Stimulated activated CD8-positive, alpha-beta memory T cell treated with anti-CD3 and anti-CD28 coated beads, Interleukin-12 subunit alpha, Interleukin-12 subunit beta, amount 100 ng/mL, for 24 hours (primary cell): Measurements from ENCODE around the gene MAP2K3.
"Not testable (repeated sequence)": the region's sequence is repeated elsewhere in the genome, so short reads cannot be mapped to it uniquely, and the experiment has no call there.

Experiments used
- DNase-seq: peaks from one replicate; pipeline ENCODE4 v3.0.0-alpha.2; 2020; ENCODE audit errors: extremely low read depth

MAP2K3 gene

DNA sequence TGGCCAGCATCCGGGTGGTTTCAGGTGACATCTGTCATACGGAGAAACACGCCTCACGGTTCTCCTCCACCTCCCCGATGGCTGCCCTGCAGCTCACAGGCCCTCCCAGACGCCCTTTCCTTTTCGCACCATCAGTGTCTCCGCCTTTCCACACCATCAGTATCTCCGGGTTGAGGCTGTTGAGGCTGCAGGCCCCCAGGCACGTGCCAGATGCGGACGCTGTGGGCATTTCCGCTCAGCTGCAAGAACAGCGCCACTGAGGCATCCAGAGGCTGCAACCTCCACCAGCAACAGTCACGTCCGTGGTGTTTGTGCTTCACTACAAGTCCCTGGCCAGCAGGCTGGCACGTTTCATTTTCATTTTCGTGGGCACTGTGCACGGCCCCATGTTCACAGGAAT, 66.0 kb downstream of the MAP2K3 start:
- not testable (repeated sequence) for DNase-seq

DNA sequence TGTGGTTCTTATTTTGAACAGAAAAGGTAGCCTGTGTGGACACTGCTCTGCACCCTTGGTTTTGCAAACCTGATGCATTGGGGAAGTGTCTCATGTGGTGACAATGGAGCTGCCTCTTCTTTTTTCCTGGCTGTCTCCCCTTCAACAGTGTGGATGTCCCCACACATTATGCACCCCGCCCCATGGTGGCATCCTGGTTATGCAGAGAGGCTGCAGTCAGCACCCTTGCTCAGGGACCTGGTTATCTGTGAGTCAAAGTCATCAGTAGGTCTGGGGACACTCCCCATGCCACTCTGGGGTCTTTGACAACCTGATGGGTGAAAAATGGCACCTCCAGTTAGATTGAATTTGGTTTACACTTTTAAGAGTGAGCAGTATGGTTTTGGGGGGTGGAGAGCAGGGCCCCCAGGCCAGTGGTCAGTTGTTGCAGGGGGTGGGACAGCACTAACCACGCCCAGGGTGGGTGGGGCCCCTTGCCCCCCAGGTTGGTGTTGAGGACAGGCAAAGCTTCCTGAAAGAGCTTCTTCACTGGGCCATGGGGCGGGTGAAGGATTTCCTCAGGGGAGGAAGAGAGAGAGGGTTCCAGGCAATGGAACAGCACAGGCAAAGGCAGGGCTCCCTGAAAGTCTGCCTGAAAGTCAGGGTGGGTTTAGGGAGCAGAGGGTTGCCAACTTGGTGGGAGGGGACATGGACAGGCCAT, 67.0 kb downstream of the MAP2K3 start:
- no peak for DNase-seq

DNA sequence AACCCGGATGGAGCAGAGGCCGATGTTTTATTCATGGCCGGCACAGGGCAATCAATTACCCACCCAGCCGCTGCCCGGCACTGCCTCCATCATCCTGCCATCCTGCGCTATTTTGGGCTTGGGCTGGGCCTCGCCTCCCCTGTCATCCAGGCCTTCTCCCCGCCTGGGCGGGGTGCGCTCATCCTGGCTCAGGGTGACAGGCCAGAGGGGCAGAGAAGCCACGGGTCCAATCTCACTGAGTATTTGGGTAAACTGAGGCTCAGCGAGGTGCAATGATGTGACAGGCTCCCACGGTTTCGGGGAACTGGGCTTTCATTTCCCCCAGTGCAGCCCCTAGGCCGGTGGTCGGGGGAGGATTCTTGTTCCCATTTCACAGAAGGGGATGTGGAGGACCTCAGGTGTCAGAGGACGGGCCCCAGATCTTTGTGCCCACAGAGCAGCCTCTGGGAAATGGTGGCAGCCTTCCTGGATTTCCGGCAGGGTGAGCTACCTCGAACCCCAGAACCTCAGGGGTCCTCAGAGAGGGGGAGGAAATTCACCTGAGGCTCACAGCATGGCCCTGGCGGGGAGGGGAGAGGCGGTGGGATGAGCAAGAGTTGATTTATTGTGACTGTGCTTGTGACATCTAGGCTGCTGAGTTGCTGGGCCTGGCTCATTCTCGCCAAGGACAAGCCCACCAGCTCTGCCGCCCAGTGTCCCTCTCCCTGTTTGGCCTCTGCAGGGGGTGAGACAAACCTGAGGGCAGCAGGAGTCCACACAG, 67.9 kb downstream of the MAP2K3 start:
- no peak for DNase-seq

DNA sequence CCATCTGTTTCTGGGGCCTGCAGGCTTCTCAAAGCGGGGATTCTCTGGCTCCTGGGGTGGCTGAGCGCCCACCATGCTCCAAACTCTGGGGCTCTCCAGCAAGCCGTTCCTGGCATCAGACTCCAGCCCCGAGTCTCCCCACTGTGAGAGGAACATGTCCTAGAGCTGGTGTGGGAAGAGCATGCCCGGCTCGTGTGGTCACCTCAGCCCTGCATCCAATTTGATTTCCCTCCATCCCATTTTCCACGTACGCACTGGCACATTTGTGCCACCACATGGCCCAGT, 68.4 kb downstream of the MAP2K3 start:
- DNase-seq, result no peak

DNA sequence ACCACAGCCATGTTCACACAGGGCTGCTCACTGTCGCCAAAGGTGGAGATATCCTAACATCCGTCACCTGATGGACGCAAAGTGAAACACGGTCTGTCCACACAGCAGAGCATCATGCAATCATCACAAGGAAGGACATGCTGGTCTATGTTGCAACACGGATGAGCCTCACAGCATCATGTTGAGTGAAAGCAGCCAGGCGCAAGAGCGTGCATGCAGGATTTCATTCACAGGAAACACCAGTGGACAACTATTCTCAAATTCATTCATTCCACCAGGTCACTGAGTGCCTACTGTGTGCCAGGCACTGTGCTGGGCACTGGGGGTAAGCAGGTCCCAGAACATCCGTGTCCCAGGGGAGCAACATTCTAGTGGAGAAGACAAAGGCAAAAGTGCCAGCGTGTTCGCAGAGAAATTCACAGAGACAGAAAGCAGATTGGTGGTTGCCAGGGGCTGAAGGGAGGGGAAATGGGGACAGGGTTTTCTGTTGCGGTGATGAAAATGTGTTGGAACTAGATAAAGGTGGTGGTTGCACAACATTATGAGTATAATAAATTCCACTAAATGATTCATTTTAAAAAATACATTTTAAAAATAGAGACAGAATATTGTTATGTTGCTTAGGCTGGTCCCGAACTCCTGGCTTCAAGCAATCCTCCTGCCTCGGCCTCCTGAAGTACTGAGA, 69.0 kb downstream of the MAP2K3 start:
- DNase-seq, result no peak

DNA sequence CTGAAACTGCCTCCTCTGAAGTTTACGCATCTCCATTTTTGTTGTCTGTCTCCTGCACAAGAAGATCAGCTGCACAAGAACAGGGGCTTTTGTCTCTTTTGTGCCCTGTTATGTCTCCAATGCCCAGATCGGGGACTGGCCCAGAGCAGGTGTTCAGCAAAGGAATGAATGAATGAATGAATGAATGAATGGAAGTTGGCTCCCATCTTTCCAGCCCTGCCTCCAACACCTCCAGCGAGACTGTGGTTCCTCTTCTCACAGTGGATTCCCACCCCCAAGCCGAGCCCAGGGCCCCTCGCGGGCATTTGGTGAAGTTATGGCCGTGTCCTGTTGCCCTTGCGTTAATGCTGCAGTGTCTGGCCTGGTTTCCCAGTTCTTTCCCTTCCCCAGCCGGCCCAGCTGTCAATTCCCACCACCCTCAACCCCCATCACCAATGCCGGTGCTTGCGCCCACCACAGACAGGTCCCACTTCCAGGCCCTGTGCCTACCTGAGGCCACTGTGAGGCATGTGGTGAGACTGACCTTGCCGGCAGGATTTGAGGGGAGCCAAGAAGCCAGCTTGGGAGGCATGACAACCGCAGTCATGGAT, 70.4 kb downstream of the MAP2K3 start:
- no peak for DNase-seq

DNA sequence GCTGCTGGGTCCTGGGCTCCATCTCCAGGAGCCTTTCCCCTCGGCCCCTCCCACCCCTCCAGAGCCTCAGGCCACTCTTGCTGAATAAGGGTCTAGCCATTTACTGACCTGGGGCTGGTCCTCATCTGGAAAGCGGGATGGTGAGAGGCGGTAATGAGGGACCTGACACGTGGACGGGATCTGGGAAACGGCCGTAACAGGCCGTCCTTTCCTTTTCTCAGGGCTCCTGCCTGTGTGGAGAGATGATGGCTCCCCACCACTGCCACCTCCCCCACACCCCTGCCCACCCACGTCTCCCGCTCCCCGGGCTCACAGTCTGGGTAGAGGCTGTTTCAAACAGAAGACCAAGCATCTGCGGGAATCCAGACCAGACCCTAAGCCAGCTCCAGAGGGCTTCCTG, 71.1 kb downstream of the MAP2K3 start:
- no peak for DNase-seq

DNA sequence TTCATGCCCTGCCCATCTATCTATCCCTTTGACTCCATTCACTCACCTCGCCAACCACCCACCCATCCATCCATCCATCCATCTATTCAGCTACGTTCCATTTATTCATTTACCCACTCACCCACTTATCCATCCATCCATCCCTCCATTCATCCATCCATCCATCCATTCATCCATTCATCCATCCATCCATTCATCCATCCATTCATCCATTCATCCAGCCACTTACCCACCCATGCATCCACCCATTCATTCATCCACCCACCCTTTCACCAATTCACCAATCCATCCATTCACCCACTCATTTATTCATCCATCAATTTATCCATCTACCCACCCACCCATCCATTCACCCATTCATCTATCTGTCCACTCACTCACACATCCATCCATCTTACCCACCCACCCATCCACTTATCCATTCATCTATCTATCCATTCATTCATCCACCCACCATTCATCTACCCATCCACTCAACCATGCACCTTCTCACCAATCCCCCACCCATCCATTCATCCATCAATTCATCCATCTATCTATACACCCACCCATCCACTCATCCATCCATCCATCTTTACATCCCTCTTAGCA, 72.1 kb downstream of the MAP2K3 start:
- DNase-seq, result no peak

DNA sequence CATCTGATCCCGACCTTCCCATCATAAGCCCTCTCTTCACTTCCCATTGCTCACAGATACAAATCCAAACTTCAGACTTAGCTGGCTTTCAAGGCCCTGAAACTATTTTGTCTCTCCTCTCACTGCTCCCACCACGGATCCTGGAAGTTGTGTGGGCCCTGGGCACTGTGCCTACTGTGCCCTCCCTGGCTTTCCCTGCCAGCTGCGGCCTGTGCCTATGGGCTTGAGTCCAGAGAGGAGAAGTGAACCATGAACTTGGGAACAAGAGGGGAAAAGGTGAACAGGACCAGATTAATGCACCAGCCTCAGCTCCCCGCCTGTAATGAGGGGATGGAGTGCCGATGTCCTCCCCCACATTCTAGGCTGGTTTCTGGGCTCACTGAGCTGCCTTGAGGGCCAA, 72.8 kb downstream of the MAP2K3 start:
- no peak for DNase-seq

DNA sequence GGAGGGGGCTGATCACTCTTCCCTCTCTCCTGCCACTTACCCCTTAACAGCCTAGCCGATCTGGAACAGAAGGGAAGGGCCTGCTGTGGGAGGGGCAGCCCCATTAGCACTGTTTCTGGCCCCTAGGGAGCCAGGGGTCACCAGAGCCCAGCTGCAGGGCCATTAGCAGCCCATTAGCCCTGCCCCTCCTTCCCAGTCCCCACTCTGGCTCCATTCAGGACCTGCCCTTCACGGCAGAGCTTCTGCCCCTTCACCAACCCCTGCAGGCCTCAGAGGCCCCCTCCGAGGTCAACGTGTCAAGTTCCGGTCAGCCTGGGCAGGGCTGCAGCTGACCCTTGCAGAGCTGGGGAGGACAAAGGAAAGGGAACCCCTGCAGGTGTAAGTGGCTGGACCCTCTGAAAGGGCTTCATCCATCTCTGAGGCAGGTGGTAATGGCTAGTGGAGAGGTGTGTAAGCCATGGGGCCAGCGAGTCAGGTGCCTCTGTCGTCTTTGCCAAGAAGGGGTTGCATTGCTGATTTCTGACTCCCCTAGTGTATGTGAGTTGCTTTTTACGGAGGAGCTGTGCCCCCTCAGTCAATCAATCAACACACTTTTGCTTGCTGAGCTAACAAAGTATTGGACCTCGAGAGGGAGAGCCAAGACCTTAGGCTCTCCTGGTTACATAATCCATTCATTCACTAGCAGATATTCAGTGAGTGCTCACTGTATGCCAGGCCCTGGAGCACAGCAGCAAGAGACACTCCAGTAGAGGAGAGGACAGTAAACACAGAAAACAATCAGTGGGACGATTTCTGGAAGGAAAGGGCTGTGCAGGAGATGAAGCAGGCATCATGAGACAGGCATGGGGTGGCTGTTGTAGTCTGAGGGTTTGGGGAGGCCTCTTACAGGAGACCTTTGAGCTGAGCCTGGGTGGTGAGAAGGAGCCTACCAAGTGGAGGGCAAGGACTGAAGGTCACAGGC, 73.5 kb downstream of the MAP2K3 start:
- no peak for DNase-seq

DNA sequence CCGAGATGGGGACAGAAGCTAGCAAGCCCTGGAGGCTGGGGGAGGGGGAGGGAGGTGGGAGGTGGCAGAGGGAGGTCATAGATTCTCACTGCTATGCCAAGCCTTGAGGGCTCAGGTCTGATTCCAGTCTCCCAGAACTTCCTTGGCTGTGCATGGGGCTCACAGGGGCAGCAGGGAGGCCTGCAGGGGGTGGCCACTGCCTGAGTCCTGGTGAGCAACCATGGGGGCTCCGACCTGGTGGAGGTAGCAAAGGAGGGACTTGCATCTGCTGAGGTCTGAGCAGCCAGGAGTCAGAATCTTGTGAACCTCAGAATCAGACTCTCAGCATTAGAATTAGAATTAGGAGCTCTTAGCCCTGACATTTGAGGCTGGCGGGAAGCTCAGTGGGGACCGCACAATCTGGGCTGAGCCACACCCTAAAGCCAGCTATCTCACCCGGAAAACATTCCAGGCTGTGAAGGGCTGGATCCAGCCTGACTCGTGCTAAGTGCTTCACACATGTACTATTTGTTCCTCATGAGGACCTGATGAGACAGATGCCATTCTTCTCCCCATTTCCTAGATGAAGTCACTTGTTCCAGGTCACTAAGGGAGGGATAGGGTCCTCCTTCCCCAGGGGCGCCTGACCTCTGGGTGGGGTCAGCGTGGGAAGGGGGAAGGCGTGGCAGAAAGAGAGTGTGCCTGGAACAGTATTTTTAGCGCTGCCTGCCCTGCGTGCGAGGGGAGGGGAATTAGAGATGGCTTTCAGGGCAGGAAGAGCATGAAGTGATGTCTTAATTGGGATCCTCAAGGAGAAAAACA, 74.4 kb downstream of the MAP2K3 start:
- no peak for DNase-seq

DNA sequence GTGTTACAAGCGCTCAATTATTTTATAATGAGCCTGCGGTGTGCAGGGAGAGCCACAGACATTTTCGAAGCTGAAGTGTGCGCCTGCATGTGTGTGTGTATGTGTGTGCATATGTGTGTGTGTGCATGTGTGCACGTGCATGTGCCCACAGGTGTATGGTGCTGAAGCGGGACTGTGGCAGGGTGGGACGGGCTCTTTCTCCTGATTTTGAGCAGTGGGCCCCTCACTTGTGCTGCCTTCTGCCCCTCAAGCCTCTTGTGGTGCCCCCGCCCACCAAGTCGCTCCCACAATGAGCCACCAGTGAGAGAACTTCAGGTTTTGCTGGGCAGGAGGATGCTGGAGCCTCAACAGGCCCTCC, 75.0 kb downstream of the MAP2K3 start:
- no peak for DNase-seq

DNA sequence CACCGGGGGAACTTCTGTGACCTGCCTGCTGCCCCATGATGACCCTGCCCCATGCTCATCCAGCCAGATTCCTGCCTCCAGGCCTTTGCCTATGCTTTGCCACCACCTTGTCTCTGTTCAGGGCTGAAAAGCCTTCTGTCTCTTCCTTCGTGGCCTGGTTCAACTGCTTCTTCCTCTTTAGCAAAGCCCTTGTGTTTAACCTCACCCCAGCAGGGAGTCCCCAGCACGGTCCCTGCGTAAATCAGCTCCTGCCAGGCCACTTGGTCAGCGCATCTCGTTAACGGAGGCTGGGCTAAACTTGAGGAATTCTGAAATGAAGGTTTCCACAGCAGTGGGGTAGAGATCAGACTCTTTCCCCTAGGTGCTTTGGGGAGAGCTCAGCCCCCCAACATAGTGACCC, 75.5 kb downstream of the MAP2K3 start:
- DNase-seq, result no peak

DNA sequence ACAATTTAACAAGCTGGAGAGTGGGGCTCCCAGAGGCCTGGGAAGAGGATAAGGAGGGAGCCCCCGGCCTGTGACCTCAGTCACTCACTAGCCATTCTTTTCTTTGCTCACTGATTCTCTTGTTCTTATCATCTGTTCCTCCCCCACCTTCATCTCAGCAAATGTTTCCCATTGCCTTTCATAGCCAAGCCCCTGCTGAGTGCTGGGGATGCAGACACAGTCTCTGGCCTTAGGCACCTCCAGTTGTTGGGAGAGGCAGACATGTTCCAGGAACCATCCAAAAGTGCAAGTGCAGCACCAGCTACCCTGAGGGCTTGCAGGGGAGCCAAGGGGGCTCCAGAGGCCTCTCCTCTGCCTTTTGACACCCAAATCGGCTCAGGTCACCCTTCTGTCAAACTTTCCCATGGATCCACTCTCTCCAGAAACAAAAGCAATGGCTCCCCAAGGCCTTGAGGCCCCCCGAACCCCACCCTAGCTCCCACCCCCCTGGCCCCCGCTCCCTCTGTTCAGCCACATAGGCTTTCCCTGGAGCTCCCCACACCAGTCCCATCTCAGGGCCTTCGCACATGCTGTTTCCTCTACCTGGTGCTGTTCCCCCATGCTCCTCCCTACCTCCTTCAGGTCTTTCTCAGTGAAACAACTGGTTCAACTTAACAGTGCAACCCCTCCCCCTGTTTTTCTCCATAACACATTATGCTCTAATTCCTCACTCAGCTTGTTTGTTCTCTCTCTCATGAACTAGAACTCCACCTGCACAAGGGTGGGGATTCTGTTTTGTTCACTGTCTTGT, 76.7 kb downstream of the MAP2K3 start:
- DNase-seq, result no peak

DNA sequence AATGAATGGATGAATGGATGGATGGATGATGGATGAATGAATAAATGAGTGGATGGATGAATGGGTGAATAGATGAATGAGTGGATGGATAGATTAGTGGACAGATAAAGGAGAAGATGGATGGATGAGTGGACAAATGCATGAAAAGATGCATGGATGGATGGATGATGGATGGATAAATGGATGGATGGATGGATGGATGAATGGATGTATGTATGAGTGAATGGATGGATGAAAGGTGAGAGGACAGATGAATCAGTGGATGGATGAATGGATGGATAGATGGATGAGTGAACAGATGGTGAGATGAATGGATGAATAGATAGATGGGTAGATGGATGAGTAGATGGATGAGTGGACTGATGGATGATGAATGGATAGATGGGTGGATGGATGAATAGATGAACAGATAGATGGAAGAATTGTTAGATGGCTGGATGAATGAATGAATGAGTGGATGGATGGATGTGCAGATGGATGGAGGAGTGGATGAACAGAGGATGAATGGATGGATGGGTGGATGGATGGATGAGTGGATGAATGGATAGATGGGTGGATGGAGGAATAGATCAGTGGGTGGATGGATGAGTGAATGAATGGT, 77.9 kb downstream of the MAP2K3 start:
- DNase-seq, result no peak

DNA sequence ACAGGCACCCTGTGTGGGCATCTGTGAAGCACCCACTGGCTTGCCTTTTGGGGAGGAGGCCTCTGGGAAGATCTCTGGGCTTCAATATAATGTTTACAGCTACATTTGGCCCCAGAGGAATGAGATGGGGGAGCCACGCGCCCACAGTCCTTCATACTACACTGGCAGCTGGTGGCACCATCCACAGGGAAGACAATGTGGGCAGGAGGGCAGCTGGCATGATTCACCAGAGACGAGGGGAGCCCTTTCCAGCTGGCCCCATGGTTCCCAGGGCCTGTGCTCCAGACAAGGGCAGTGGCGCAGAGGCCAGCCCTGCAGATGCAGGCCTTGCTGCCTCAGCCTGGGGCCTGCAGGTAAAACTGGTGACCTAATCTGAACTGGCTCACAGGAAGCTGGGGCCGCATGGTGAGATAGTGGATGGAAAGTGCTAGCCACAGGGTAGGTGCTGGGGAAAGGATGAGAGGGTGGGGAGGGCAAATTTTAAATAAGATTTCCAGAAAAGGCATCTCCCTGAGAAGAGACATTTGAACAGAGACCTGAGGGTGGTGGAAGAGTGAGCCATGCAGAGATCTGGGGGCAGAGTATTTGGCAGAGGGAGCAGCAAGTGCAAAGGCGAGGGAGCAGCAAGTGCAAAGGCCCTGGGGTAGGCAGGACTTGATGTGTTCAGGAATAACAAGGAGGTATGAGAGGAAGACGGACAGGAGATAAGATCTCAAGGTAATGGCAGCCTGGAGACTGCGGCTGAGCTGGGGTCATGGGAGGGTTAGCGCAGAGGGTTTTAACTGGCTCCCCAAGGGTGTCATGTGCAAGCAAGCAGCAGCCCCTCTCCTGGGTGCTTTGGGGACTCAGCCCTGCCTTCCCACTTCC, 79.5 kb downstream of the MAP2K3 start:
- DNase-seq, result no peak
